BE2C (cell line): ENCODE results near the gene ZNF236.

Source experiments
- DNase-seq: peaks from one replicate; pipeline ENCODE4 v3.0.0-alpha.2; 2020
- H3K27me3 ChIP-seq: fragments of 250-450 bp; sonication (Bioruptor Pico); 2 replicates; pipeline ENCODE4 v1.5.1; 2020; ENCODE audit warnings: mild to moderate bottlenecking
- H3K36me3 ChIP-seq: fragments of 250-450 bp; sonication (Bioruptor Pico); 2 replicates; pipeline ENCODE4 v1.5.1; 2020; ENCODE audit warnings: mild to moderate bottlenecking
- H3K4me1 ChIP-seq: fragments of 250-450 bp; sonication (Bioruptor Pico); 2 replicates; pipeline ENCODE4 v1.5.1; 2020
- H3K4me3 ChIP-seq: 2 replicates; pipeline ENCODE4 v1.5.1; 2011; ENCODE audit warnings: low read depth, low read length
- H3K9me3 ChIP-seq: fragments of 250-450 bp; sonication (Bioruptor Pico); 2 replicates; pipeline ENCODE4 v1.5.1; 2020
- CTCF ChIP-seq: IDR thresholded peaks from 2 replicates; pipeline ENCODE4 v1.5.1; 2012; ENCODE audit warnings: mild to moderate bottlenecking, low read depth, low read length

The ZNF236 gene

GRCh38 chr18:76975577-76976110 lies 153.3 kb downstream of the ZNF236 start:
- no peak overlapping the region for H3K4me3 ChIP-seq
- H3K36me3 ChIP-seq = no peaks in the 10 kb centered on the region
- no peaks in the 10 kb centered on the region for H3K4me1 ChIP-seq
- H3K27me3 ChIP-seq = no peaks in the 10 kb centered on the region
- TF ChIP-seq CTCF = no peak
- no peak for DNase-seq
- no peaks in the 10 kb centered on the region for H3K9me3 ChIP-seq

- Histone ChIP-seq H3K4me1 (no peaks in the 10 kb centered on the region; the same call in 1 of the 2 replicates), H3K36me3 (no peaks in the 10 kb centered on the region), H3K27me3 (no peaks in the 10 kb centered on the region), H3K4me3 (no peak overlapping the region), H3K9me3 (no peaks in the 10 kb centered on the region)
- no peak for TF ChIP-seq CTCF
- peak; percentile 44 for DNase-seq
These were observed 154.8 kb downstream of the ZNF236 start for GRCh38 chr18:76977108-76977621.

GRCh38 chr18:76977684-76978232 lies 155.4 kb downstream of the ZNF236 start:
- H3K36me3 ChIP-seq = no peaks in the 10 kb centered on the region
- no peaks in the 10 kb centered on the region for H3K27me3 ChIP-seq
- DNase-seq = no peak
- no peak for TF ChIP-seq CTCF
- H3K4me1 ChIP-seq = no peaks in the 10 kb centered on the region; the same call in 1 of the 2 replicates
- no peak overlapping the region for H3K4me3 ChIP-seq
- no peaks in the 10 kb centered on the region for H3K9me3 ChIP-seq

- Histone ChIP-seq H3K36me3 (no peaks in the 10 kb centered on the region), H3K9me3 (no peaks in the 10 kb centered on the region), H3K4me1 (no peaks in the 10 kb centered on the region; the same call in 1 of the 2 replicates), H3K4me3 (no peak overlapping the region), H3K27me3 (no peaks in the 10 kb centered on the region)
- no peak for DNase-seq
- no peak for TF ChIP-seq CTCF
These were observed 156.3 kb downstream of the ZNF236 start for GRCh38 chr18:76978616-76979015.

- no peaks in the 10 kb centered on the region for H3K36me3 ChIP-seq
- DNase-seq = no peak
- no peaks in the 10 kb centered on the region; the same call in 1 of the 2 replicates for H3K4me1 ChIP-seq
- H3K27me3 ChIP-seq = no peaks in the 10 kb centered on the region
- no peak for TF ChIP-seq CTCF
- H3K9me3 ChIP-seq = no peaks in the 10 kb centered on the region
- no peak overlapping the region for H3K4me3 ChIP-seq
These were observed 156.9 kb downstream of the ZNF236 start for GRCh38 chr18:76979111-76979751.

- no peak for TF ChIP-seq CTCF
- no peaks in the 10 kb centered on the region for H3K27me3 ChIP-seq
- H3K36me3 ChIP-seq = no peaks in the 10 kb centered on the region
- DNase-seq = no peak
- no peaks in the 10 kb centered on the region for H3K9me3 ChIP-seq
- H3K4me1 ChIP-seq = no peaks in the 10 kb centered on the region; the same call in 1 of the 2 replicates
- no peak overlapping the region for H3K4me3 ChIP-seq
These were observed 157.5 kb downstream of the ZNF236 start for GRCh38 chr18:76979906-76980305.
